ENCODE measurements around the gene HUNK.
"Not testable (repeated sequence)": the region's sequence is repeated elsewhere in the genome, so short reads cannot be mapped to it uniquely, and the experiment has no call there.

The HUNK gene

DNA sequence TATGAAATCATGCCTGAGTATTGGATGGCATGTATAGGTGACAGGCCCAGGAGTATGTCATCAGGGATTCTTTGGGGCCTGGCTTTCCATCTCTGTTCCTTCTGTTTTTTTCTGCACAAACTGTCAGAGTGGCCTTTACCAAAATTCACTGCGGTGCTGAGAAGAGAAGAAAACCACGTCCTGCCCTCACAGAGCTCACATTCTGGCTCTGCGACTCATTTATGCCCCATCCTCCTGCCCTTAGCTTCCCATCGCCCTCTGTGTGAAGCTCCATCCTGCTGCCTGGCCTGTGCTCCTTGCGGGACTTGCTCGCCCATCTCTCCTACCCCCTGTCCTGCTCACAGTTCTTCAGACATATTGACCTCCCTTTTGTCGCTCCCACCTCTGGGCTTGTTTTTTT, 73.4 kb downstream of the HUNK start:
- DNase-seq (ENCODE audit: low read depth) = no peak
- no peak for TF ChIP-seq POLR2A (IDR thresholded peaks at IDR 0.05; ENCODE audit: extremely low read depth, insufficient read length)
- TF ChIP-seq, protein P1, sequence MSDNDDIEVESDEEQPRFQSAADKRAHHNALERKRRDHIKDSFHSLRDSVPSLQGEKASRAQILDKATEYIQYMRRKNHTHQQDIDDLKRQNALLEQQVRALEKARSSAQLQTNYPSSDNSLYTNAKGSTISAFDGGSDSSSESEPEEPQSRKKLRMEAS (IDR thresholded peaks at IDR 0.05; ENCODE audit: low read depth, low read length) = no peak
- TF ChIP-seq, protein P2, sequence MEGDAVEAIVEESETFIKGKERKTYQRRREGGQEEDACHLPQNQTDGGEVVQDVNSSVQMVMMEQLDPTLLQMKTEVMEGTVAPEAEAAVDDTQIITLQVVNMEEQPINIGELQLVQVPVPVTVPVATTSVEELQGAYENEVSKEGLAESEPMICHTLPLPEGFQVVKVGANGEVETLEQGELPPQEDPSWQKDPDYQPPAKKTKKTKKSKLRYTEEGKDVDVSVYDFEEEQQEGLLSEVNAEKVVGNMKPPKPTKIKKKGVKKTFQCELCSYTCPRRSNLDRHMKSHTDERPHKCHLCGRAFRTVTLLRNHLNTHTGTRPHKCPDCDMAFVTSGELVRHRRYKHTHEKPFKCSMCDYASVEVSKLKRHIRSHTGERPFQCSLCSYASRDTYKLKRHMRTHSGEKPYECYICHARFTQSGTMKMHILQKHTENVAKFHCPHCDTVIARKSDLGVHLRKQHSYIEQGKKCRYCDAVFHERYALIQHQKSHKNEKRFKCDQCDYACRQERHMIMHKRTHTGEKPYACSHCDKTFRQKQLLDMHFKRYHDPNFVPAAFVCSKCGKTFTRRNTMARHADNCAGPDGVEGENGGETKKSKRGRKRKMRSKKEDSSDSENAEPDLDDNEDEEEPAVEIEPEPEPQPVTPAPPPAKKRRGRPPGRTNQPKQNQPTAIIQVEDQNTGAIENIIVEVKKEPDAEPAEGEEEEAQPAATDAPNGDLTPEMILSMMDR (IDR thresholded peaks at IDR 0.05; ENCODE audit: low read depth, low read length) = no peak
- no peak for TF ChIP-seq MYC (IDR thresholded peaks at IDR 0.05; ENCODE audit: low read depth, low read length)
- H3K4me3 ChIP-seq (ENCODE audit: low read depth, low read length) = no peak overlapping the region

DNA sequence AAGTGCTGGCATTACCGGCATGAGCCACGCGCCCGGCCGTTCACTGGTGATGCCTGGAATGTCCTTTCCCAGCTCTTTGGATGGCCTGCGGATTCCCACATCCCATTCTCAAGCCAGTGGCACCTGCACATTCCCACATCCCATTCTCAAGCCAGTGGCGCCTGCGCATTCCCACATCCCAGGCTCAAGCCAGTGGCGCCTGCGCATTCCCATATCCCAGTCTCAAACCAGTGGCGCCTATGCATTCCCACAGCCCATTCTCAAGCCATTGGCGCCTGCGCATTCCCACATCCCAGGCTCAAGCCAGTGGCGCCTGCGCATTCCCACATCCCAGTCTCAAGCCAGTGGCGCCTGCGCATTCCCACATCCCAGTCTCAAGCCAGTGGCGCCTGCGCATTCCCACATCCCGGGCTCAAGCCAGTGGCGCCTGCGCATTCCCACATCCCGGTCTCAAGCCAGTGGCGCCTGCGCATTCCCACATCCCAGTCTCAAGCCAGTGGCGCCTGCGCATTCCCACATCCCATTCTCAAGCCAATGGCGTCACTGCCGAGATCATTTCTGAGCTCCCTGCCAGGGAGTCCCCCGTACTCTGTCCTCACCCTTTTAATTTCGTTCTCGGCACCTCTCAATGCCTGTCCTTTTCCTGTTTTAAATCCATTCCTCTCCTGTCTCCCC, 74.2 kb downstream of the HUNK start:
- not testable (repeated sequence) for H3K4me3 ChIP-seq (ENCODE audit: low read depth, low read length); DNase-seq (ENCODE audit: low read depth)

DNA sequence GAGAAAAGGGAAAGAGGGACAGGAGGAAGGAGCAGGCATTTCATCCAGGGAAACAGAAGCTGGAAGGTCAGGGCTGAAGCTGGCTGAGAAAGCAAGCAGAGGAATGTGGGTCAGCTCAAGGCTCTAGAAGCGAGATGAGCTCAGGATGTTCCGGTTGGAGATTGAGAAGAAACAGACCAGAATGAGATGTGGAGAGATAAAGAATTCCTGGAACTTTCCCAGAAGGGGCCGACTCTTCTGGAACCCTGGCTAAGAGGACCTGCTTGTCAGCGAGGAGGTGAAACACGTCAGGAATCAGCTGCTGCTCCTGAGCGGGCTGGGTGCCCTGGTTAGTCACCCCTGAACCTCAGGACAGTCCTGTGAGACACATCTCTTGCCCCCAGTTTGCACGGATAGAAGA, 75.9 kb downstream of the HUNK start:
- DNase-seq (ENCODE audit: low read depth) = no peak
- TF ChIP-seq, protein P1 (IDR thresholded peaks at IDR 0.05; ENCODE audit: low read depth, low read length) = no peak
- TF ChIP-seq, protein P2 (IDR thresholded peaks at IDR 0.05; ENCODE audit: low read depth, low read length) = no peak
- TF ChIP-seq POLR2A (IDR thresholded peaks at IDR 0.05; ENCODE audit: extremely low read depth, insufficient read length) (no peak), MYC (IDR thresholded peaks at IDR 0.05; ENCODE audit: low read depth, low read length) (no peak)
- no peak overlapping the region for H3K4me3 ChIP-seq (ENCODE audit: low read depth, low read length)

DNA sequence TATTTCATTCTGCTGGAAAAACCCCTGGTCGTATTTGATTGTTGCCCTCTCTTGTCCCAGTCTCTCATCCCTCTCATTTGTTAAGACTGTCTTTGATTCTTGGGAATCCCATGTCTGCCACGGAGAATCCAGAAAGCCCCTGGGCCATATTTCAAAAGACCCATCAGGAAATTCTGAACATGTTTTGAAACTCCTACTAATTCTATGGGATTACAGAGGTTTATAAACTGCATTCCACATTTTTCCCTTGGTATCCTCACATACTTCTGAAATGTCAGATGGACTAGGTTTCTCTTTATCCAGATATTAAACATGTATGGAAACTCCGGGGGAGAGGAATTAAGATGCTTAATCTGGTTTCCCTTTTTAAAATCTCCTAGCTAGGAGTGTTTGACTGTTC, 80.0 kb downstream of the HUNK start:
- no peak for DNase-seq (ENCODE audit: low read depth)
- TF ChIP-seq MYC (IDR thresholded peaks at IDR 0.05; ENCODE audit: low read depth, low read length) = no peak
- TF ChIP-seq, protein P2 (IDR thresholded peaks at IDR 0.05; ENCODE audit: low read depth, low read length) = no peak
- no peak for TF ChIP-seq POLR2A (IDR thresholded peaks at IDR 0.05; ENCODE audit: extremely low read depth, insufficient read length)
- TF ChIP-seq, protein P1 (IDR thresholded peaks at IDR 0.05; ENCODE audit: low read depth, low read length) = no peak
- H3K4me3 ChIP-seq (ENCODE audit: low read depth, low read length) = no peak overlapping the region

DNA sequence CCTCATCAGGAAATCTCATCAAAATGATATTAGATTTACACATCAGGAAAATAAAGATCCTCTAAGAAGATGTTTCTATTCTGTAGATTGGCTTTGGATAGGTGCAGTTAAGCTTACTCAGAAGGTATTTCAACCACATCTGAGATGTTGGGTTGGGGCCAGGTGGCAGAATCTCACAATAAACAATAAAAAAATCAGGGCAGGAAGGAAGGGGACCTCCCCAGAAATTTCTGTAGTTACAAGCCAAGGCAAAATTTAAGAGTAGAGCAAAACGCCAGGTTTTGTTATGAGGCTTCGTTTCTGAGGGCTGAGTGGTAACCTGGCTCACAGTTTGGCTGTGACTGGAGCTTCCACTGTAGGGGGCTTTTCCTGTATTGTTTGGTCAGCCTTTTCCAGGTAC, 84.8 kb downstream of the HUNK start:
- no peak for DNase-seq (ENCODE audit: low read depth)
- H3K4me3 ChIP-seq (ENCODE audit: low read depth, low read length) = no peak overlapping the region
- TF ChIP-seq MYC (IDR thresholded peaks at IDR 0.05; ENCODE audit: low read depth, low read length) (no peak), POLR2A (IDR thresholded peaks at IDR 0.05; ENCODE audit: extremely low read depth, insufficient read length) (no peak)
- TF ChIP-seq, protein P2 (IDR thresholded peaks at IDR 0.05; ENCODE audit: low read depth, low read length) = no peak
- TF ChIP-seq, protein P1 (IDR thresholded peaks at IDR 0.05; ENCODE audit: low read depth, low read length) = no peak

DNA sequence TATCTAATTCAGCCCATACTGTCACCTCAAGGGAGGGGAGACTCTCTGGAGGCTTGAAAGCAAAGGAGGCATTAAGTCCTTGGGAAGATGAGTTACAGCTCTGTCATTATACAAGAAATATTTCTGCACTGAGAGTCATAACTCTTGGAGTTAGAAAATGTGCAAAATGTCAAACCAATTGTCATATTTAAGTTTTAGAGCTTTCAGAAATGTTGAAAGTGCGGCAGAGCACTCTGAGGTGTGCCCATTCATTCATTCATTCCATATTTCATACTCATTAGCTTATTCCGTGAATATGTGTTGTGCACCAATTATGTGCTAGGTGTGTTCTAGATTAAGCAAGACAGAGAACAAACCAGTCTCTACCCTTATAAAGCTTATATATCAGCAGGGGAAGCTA, 87.1 kb downstream of the HUNK start:
- no peak for DNase-seq (ENCODE audit: low read depth)
- TF ChIP-seq, protein P2 (IDR thresholded peaks at IDR 0.05; ENCODE audit: low read depth, low read length) = no peak
- TF ChIP-seq POLR2A (IDR thresholded peaks at IDR 0.05; ENCODE audit: extremely low read depth, insufficient read length) = no peak
- no peak for TF ChIP-seq MYC (IDR thresholded peaks at IDR 0.05; ENCODE audit: low read depth, low read length)
- TF ChIP-seq, protein P1 (IDR thresholded peaks at IDR 0.05; ENCODE audit: low read depth, low read length) = no peak
- no peak overlapping the region for H3K4me3 ChIP-seq (ENCODE audit: low read depth, low read length)
